Tracheal epithelial cell (primary cell): Measurements from ENCODE around the gene SLC10A6. TPM values are rescaled to one million over a fixed set of nuclear protein-coding genes. Genes with fewer than 3 reads are reported as not detected.

Experiments used
- total RNA-seq: library from RNA; depleted of rRNA; stranded (reverse); fragments of >200 nt; gene quantifications from 2 replicates; pipeline ENCODE4 v1.2.1, GENCODE V29; 2014

The SLC10A6 gene
- 5.3 and 7.7 TPM in 2 replicates for total RNA-seq

GRCh38 chr4:86848732-86849619 lies at the start of gene SLC10A6:
Gene SLC10A6 (minus strand): TSS chr4:86849384. CDS start chr4:86849115, 269 bp downstream.

GRCh38 chr4:86891762-86892635 lies 42.8 kb upstream of the SLC10A6 start, which contains the start of gene C4orf36:
Gene C4orf36 (minus strand): TSS chr4:86892422. CDS start chr4:86891520, 902 bp downstream.

Other genes with a start within 250 kb of the SLC10A6 start
- gene C4orf36, start 43.0 kb upstream of the SLC10A6 start, total RNA-seq, result 1.3 and 2.9 TPM in 2 replicates
- gene AFF1, start 85.6 kb upstream of the SLC10A6 start, total RNA-seq, result 14.1 and 17.1 TPM in 2 replicates